ENCODE measurements around the gene IL26.

IL26 gene

DNA sequence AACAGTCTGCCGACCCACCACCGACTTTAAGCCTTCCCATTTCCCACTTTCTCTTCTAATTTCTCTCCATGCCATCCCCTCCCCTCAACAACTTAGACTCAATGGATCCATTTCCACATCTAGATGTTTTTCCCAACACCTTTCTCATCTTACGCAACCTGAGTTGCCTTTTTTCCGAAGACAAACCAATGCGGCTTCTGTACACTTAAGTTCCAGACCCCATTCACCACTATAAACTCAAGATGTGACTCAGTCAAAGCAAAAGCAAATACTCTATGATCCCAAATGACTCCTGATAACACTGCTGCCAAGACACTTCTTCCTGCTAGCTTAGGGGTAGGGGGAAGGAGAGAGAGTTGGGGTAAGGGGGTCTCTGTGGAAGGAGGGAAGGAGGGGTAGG is 26.5 kb upstream of the IL26 start:
- Mint-ChIP-seq H3K9me3 (no peaks in the 10 kb centered on the region), H3K36me3 (ENCODE audit: low read depth) (no peaks in the 10 kb centered on the region), H3K4me1 (ENCODE audit: low read depth) (peaks cover 5% of the 10 kb centered on the region), H3K27me3 (peaks cover 34% of the 10 kb centered on the region), H3K27ac (no peak overlapping the region), H3K4me3 (no peak overlapping the region)
- DNase-seq, result no peak

DNA sequence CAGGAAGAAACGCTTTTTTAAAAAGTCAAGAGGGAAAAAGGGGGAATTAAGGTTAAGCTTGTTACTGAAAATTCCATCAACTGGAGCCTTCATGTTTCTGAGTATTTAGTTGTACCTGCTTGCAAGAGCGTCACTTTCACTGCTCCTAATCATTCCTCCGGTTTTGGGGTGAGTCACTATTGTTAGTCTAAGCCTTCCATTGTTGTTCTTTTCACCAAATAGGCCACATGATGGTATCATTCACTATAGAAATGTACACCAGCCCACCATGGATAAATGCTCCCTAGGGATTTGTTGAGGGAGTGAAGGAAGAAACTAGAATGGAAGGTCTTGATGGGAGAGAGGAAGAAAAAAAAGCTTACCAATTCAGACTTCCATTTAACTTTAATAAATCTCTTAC is 24.8 kb upstream of the IL26 start:
- no peaks in the 10 kb centered on the region for H3K36me3 Mint-ChIP-seq (ENCODE audit: low read depth)
- H3K27ac Mint-ChIP-seq, result no peak overlapping the region
- no peaks in the 10 kb centered on the region for H3K9me3 Mint-ChIP-seq
- H3K4me1 Mint-ChIP-seq (ENCODE audit: low read depth), result peaks cover 4% of the 10 kb centered on the region
- H3K4me3 Mint-ChIP-seq, result no peak overlapping the region
- H3K27me3 Mint-ChIP-seq, result peaks cover 34% of the 10 kb centered on the region
- no peak for DNase-seq

DNA sequence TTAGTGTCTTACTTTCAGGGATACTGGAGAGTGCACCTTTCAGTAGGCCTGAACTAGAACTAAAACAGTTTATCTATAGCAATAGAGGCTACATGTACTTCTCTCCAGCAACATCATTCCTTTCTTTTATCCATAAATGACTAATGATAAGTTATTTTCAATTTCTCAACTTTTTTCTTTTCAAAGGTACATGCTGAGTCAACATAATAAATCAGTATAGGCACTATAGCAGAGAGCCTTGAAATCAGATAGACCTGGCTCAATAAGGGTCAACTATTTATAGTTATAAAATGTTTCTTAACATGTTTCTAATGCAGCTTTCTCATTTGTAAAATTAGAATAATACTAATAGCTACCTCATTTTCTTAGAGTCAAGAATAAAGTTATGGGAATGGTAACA is 22.2 kb upstream of the IL26 start:
- Mint-ChIP-seq H3K27ac (no peak overlapping the region), H3K36me3 (ENCODE audit: low read depth) (no peaks in the 10 kb centered on the region), H3K4me1 (ENCODE audit: low read depth) (peaks cover 7% of the 10 kb centered on the region), H3K27me3 (peaks cover 24% of the 10 kb centered on the region), H3K9me3 (peaks cover 3% of the 10 kb centered on the region), H3K4me3 (no peak overlapping the region)
- DNase-seq, result no peak

DNA sequence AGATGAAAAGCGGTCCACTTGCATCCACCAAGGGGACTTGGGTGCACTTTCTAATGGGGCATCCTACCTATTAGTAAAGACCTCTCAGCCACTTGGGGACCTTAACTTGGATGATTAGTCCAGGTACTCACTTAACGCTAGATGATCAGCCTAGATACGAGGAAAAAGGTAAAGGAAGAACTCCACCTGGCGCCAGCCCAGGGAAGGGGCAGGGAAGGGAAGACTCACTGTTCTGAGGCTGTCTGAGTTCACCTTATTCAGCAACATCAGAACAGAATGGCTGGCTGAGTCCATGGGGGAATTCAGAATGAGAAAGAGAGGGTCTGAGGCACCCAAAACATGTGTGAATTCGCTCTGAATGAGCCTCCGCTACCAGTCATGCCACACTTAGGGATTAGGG is 20.7 kb upstream of the IL26 start:
- Mint-ChIP-seq H3K27ac (no peak overlapping the region), H3K4me1 (ENCODE audit: low read depth) (peaks cover 18% of the 10 kb centered on the region), H3K9me3 (peaks cover 9% of the 10 kb centered on the region), H3K27me3 (peaks cover 12% of the 10 kb centered on the region), H3K4me3 (no peak overlapping the region), H3K36me3 (ENCODE audit: low read depth) (no peaks in the 10 kb centered on the region)
- DNase-seq, result no peak

DNA sequence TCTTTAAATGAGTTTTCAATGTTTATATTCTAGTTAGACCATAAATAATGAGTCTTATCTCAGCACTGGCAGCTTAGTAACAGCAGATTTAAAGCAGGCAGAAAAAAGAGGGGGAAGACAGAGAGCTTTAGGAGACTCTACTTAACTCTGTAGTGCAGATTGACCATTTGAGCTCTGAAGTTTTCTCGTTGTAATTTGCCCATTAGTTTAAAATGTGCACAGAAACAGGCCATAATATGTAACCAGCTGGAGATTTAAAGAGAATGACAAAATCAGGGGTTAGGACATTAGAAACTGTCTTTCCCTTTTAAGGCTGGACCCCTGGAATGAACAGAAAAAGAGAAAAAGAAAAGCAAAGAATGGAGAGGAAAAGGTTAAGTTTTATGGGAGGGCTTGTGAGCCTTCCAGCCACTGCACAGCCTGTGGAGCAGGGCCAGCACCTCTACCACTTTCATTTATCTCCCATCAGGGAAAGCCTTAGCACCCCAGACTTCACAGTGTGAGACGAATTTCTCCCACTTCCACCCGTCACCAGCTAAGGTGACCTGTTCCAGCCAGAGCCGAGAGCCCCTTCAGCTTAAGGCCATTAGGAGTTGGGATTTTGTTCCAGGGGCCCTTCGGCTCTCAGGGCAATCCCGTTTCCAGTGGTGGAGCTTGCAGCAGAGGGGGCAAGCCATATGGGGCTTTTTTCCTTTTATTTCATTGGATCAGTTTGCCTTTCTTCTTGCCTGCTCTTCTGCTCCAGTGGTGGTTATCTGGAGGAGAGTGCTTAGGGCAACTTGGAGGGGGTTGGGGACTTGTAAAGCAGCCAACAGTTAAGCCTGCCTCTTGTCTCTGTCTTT is 19.8 kb upstream of the IL26 start:
- no peak overlapping the region for H3K4me3 Mint-ChIP-seq
- H3K27ac Mint-ChIP-seq, result no peak overlapping the region
- peaks cover 9% of the 10 kb centered on the region for H3K9me3 Mint-ChIP-seq
- peaks cover 9% of the 10 kb centered on the region for H3K27me3 Mint-ChIP-seq
- no peak for DNase-seq
- peaks cover 28% of the 10 kb centered on the region for H3K4me1 Mint-ChIP-seq (ENCODE audit: low read depth)
- H3K36me3 Mint-ChIP-seq (ENCODE audit: low read depth), result no peaks in the 10 kb centered on the region

DNA sequence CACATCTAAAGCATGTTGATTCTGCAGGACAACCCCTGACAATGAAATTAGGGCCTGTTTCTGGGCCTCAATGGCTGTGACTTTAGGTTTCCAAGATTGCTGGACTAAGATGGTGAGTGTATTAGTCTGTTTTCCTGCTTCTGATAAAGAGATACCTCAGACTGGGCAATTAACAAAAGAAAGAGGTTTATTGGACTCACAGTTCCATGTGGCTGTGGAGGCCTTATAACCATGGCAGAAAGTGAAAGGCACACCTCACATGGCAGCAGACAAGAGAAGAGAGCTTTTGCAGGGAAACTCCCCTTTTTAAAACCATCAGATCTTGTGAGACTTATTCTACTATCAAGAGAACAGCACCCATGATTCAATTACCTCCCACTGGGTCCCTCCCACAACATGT is 17.2 kb upstream of the IL26 start:
- no peak for DNase-seq
- Mint-ChIP-seq H3K36me3 (ENCODE audit: low read depth) (no peaks in the 10 kb centered on the region), H3K27me3 (no peaks in the 10 kb centered on the region), H3K27ac (no peak overlapping the region), H3K4me1 (ENCODE audit: low read depth) (peaks cover 42% of the 10 kb centered on the region), H3K4me3 (no peak overlapping the region), H3K9me3 (peaks cover 9% of the 10 kb centered on the region)

DNA sequence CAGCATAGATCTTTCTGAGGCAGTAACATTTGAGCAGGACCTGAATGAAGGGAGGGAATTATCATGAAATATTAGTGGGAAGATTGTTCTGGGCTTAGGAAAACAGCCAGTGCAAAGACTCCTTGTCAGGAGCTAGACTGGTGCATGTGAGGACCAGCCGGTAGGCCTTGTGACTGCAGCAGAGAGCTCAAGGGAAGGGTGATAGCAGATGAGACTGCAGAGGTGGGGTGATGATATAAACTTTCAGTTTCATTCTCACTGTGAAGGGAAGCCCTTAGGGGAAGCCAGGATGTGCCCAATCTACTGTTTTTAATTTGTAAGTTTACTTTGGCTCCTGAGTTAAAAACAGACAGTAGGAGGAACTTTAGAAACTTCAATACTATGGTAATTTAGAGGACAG is 15.4 kb upstream of the IL26 start:
- DNase-seq, result peak; percentile 63
- Mint-ChIP-seq H3K4me3 (peak overlapping the region; percentile 57), H3K27ac (peak overlapping the region; percentile 81), H3K27me3 (no peaks in the 10 kb centered on the region), H3K4me1 (ENCODE audit: low read depth) (peaks cover 60% of the 10 kb centered on the region), H3K36me3 (ENCODE audit: low read depth) (no peaks in the 10 kb centered on the region), H3K9me3 (peaks cover 9% of the 10 kb centered on the region)

DNA sequence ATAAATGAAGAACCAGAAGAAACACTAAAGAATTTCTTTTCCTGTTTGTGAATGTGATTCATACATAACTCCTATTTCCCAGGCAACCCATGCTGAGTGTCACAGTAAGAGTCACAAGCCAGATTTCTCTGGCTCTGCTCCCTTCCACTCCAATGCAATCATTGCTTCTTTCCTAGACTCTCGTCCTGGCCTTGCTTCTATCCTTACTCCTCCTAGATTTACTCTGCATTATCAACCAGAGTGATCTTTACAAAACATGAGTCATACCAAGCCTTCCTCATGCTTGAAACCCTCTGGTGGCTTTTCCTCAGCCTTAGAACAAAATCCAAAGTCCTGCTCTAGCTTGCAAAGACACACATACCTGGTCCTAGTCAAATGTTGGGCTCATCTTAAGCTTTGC is 14.5 kb upstream of the IL26 start:
- Mint-ChIP-seq H3K9me3 (peaks cover 9% of the 10 kb centered on the region), H3K27me3 (no peaks in the 10 kb centered on the region), H3K4me1 (ENCODE audit: low read depth) (peaks cover 65% of the 10 kb centered on the region), H3K27ac (peak overlapping the region; percentile 16), H3K4me3 (no peak overlapping the region), H3K36me3 (ENCODE audit: low read depth) (no peaks in the 10 kb centered on the region)
- DNase-seq, result no peak

DNA sequence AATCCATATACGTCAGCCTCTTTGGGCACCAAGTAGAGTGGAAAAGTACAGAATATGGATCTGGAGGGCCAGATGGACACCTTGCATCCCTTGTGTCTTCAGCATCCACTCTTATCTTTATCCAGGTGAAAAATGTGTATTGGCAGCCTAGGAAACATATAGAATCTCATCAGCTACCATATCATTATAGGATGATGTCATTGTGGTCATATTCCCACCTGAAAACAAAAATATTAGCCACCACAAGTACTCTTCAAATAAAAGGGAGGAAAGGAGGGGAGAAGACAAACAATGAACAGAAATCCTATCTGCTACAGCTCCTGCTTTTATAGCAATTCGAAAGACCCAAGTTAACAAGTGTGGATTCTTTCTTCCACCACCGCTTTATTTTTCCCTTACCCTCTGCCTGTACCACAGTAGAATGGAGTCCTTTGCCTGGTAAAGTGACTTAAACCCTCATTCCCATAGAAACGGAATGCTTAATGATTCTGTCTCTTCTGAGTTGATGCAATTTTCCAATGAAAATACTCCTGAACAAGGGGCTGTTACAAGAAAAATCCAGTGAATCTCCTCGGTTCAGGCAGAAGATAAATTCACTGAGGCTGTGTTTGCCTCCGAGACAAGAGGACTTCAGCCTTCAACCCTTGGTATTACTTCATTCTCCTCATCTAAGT is 13.8 kb upstream of the IL26 start:
- peaks cover 69% of the 10 kb centered on the region for H3K4me1 Mint-ChIP-seq (ENCODE audit: low read depth)
- no peak overlapping the region for H3K4me3 Mint-ChIP-seq
- no peak overlapping the region for H3K27ac Mint-ChIP-seq

DNA sequence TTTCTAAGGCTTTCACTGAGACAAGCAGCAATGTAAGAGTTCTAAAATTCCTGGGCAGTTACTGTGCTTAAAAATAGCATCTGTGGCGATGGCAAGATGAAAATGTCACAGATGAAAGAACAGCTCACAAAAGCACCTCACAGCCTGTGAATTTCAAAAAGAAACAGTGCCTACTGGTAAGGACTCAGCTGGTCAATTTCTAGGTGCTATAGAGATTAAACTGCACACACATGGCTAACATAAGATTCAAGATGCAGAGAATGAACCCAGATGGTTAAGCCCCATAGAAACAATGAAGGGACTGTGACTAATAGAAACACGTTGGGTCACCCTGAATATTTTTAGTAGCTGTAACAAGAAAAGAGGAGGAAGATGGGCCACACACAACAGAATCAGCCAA is 12.0 kb upstream of the IL26 start:
- Mint-ChIP-seq H3K36me3 (ENCODE audit: low read depth) (no peaks in the 10 kb centered on the region), H3K9me3 (peaks cover 5% of the 10 kb centered on the region), H3K4me3 (no peak overlapping the region), H3K27me3 (no peaks in the 10 kb centered on the region), H3K27ac (no peak overlapping the region), H3K4me1 (ENCODE audit: low read depth) (peaks cover 66% of the 10 kb centered on the region)
- DNase-seq, result no peak

More for the DNA sequence above, 13.8 kb upstream of the IL26 start:
- Mint-ChIP-seq H3K27me3 (no peaks in the 10 kb centered on the region), H3K9me3 (peaks cover 9% of the 10 kb centered on the region), H3K36me3 (ENCODE audit: low read depth) (no peaks in the 10 kb centered on the region)
- no peak for DNase-seq

DNA sequence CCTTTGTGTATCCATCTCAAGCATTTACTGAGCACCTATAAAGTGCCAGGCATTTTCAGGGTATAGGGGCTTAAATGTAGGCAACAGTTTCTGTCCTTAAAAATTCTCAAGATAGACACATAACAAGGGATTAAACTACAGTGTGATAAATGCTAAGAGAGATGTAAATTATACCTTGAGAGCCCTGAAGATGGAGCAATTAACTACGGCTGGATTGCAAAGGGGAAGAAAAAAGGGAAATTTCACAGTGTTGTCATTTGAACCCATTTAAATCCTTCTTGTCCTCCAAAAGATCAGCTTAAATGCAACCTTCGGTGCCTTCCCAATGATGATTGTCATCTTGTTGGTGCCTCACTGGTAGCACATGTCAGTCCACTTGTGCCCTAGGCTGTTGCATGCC is 11.5 kb upstream of the IL26 start:
- peak overlapping the region; percentile 70 for H3K27ac Mint-ChIP-seq
- H3K27me3 Mint-ChIP-seq, result no peaks in the 10 kb centered on the region
- H3K36me3 Mint-ChIP-seq (ENCODE audit: low read depth), result no peaks in the 10 kb centered on the region
- DNase-seq, result no peak
- peak overlapping the region; percentile 68 for H3K4me3 Mint-ChIP-seq
- H3K4me1 Mint-ChIP-seq (ENCODE audit: low read depth), result peaks cover 62% of the 10 kb centered on the region
- peaks cover under 1% of the 10 kb centered on the region for H3K9me3 Mint-ChIP-seq

DNA sequence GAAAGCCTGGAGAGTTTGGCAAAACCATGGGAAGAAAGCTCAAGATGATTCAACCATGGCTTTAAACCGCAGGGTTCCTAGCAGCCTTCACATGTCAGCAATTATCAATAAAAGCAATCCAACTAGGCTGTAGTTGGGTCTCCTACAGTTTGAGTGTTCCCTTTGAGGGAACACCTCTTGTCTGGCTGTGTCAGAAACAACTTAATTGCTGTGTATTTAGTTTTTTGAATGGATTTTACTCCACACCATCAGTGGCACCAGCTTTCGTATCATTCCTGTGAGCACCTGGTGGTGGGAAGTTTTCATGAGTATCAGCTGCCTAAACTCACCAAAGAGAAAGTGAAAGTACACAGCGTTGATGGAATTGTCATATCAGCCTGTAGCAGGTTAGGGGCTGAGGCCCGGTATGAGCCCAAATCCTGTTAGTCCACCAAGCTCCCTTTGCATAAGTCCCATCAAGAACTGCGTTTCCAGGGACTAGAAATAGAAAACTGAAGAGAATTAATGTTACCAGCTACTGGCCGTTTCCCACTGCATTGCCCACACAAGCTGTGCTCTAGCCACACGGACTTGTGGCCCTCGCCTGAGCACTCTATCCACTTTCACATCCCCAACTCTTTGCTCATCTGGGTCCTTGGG is 10.9 kb upstream of the IL26 start:
- Mint-ChIP-seq H3K27ac (peak overlapping the region; percentile 70), H3K27me3 (no peaks in the 10 kb centered on the region), H3K36me3 (ENCODE audit: low read depth) (no peaks in the 10 kb centered on the region), H3K9me3 (no peaks in the 10 kb centered on the region), H3K4me1 (ENCODE audit: low read depth) (peaks cover 57% of the 10 kb centered on the region), H3K4me3 (peak overlapping the region; percentile 68)
- DNase-seq, result peak; percentile 43

DNA sequence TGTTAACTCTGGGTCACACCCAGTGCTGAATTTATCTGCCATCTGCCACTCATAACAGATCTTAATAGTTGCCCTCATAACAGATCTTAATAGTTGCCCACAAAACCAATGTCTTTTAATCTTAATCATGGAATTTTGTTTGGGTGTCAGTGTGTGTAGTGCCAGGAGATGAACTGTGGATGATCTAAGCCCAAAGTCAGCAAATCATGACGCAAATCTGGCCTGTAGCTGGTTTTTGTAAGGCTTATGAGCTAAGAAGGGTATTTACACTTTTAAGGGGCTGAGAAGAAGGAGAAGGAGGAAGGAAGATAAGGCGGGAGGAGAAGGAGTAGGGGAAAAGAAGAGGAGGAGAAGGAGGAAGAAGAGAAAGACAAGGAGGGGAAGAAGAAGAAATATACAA is 10.0 kb upstream of the IL26 start:
- no peak for DNase-seq
- H3K27me3 Mint-ChIP-seq, result no peaks in the 10 kb centered on the region
- H3K4me1 Mint-ChIP-seq (ENCODE audit: low read depth), result peaks cover 54% of the 10 kb centered on the region
- no peaks in the 10 kb centered on the region for H3K9me3 Mint-ChIP-seq
- H3K27ac Mint-ChIP-seq, result no peak overlapping the region
- H3K36me3 Mint-ChIP-seq (ENCODE audit: low read depth), result no peaks in the 10 kb centered on the region
- H3K4me3 Mint-ChIP-seq, result no peak overlapping the region

DNA sequence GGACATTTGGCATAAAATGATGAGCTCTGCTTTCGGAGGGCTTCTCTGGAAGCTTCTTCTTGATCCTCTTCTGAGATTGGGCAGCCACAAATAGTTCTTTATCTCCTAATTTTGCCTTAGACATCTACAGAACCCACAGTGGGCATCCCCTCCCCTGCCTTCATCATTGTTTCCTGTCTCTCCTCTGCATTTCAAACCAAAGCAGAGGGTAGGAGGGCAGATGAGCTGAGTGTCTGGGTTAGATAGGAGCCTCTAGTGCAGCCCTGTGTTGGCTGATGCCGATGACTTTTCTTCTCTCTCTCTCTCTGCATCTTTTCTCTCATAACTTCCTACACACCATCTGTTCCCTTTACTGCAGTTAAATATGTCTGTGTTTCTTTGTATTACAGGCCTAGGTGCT is 8.5 kb upstream of the IL26 start:
- Mint-ChIP-seq H3K27me3 (no peaks in the 10 kb centered on the region), H3K9me3 (no peaks in the 10 kb centered on the region), H3K4me1 (ENCODE audit: low read depth) (peaks cover 41% of the 10 kb centered on the region), H3K36me3 (ENCODE audit: low read depth) (no peaks in the 10 kb centered on the region), H3K27ac (no peak overlapping the region), H3K4me3 (no peak overlapping the region)
- no peak for DNase-seq

DNA sequence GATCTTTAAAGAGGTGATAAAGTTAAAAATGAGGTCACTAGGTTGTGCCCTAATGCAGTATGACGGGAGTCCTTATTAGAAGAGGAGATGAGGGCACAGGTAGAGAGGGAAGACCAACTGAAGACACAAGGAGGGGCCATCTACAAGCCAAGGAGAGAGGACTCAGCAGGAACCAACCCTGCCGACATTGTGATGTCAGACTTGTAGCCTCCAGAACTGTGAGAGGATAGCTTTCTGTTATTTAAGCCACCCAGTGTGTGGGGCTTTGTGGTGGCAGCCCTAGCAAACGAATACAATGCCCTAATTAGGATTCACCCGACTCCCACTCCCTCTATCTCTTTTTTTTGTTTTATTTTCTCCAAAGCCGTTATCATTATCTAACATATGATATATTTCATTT is 7.9 kb upstream of the IL26 start:
- Mint-ChIP-seq H3K4me1 (ENCODE audit: low read depth) (peaks cover 40% of the 10 kb centered on the region), H3K27ac (no peak overlapping the region), H3K36me3 (ENCODE audit: low read depth) (no peaks in the 10 kb centered on the region), H3K27me3 (no peaks in the 10 kb centered on the region), H3K4me3 (no peak overlapping the region), H3K9me3 (no peaks in the 10 kb centered on the region)
- no peak for DNase-seq
